ENCODE data around the gene C1orf115. TPM values are rescaled to one million over a fixed set of nuclear protein-coding genes. Genes with fewer than 3 reads are reported as not detected.

C1orf115 gene, protein sequence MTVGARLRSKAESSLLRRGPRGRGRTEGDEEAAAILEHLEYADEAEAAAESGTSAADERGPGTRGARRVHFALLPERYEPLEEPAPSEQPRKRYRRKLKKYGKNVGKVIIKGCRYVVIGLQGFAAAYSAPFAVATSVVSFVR
- total RNA-seq = 15.3 and 48.3 TPM in 2 replicates

DNA sequence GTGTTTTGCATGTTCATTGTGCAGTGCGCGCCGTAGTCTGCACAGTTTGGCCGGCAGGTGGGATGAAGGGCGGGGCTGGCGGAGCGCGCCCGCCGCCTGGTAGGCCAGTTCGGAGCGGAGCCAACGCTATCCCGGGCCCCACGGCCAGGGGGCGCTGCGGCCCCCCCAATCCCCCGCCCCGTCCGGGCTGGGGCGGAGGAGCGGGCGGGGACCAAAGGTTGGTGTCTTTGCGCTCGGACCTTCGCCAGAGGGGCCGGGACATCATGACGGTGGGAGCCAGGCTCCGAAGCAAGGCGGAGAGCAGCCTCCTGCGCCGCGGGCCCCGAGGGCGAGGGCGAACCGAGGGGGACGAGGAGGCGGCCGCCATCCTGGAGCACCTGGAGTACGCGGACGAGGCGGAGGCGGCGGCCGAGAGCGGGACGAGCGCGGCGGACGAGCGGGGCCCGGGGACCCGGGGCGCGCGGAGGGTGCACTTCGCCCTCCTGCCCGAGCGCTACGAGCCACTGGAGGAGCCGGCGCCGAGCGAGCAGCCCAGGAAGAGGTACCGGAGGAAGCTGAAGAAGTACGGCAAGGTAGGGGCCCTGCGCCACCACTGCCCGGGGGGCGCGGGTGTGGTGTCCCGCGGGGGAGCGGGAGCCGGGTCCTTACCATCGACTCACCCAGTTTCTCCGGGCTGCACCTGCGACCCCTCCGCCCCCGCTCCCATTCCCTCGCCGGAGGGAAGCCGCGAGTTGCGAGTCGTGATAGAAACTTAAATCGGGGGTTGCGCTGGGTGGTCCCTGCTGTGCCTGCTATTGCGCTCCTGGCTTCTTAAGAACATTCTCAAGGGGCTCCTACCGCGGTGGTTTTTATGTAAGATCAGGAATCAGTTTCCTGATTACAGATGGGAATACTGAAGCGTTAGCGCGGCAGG is at the start of gene C1orf115:
TSS of gene C1orf115 (plus strand) at position 224 of the 913 bp plus-strand sequence. CDS start at position 264, 40 bp downstream.

GRCh38 chr1:220748089-220748934 is 58.1 kb downstream of the C1orf115 start, which contains the start of gene MTARC2:
Gene MTARC2 (plus strand): TSS chr1:220748322. CDS start chr1:220748532, 210 bp downstream.

Other genes starting within 250 kb of the C1orf115 start
- gene MARK1, start 162.2 kb upstream of the C1orf115 start, total RNA-seq = 0.97 and 2.0 TPM in 2 replicates
- 5.8 and 10.9 TPM in 2 replicates for gene MTARC2, start 58.0 kb downstream of the C1orf115 start, total RNA-seq
- gene MTARC1, start 96.5 kb downstream of the C1orf115 start, total RNA-seq = 1.3 and 2.3 TPM in 2 replicates
- 9.7 and 11.7 TPM in 2 replicates for gene HLX, start 189.1 kb downstream of the C1orf115 start, total RNA-seq